Tibial nerve (tissue), 4 donors: ENCODE data around the gene MMRN1.

Source experiments
- CTCF ChIP-seq, 5 experiments: fragments of 200-600 bp in 3 of 5; fragments of 450-650 bp in 2 of 5; sonication (generic) in 3 of 5; IDR thresholded peaks; one replicate each; pipeline ENCODE4 v1.5.1; 2016 to 2019; ENCODE audit warnings: antibody characterized with exemption in 5 of 5, mild to moderate bottlenecking in 3 of 5, moderate library complexity in 2 of 5
- EP300 ChIP-seq, 2 donors: sonication (generic); formaldehyde crosslinking; IDR thresholded peaks; one replicate each; pipeline ENCODE4 v1.6.1; 2017; ENCODE audit warnings: antibody characterized with exemption in 2 of 2, mild to moderate bottlenecking in 1 of 2
- POLR2A ChIP-seq, 2 donors: fragments of 450-650 bp; IDR thresholded peaks; one replicate each; pipeline ENCODE4 v1.6.1; 2017; ENCODE audit warnings: antibody characterized with exemption in 2 of 2, mild to moderate bottlenecking in 2 of 2, moderate library complexity in 2 of 2

DNA sequence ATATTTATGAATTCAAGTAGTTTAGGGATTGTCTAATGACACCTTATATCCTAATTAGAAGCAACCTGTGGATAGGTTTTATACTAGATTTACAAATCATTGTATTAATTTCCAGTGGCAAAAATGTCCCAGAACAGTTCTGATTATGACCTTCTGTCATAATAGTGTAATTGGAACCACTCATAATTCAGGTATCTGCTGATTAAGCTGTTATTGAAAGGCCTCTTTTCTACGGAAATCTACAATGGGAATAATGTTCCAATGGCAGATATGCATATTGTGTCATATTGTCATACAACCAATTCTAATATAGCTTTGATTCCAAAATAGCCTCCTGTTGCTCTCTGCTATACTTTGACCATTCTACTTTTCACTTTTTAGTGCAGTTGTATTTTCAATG, 19.0 kb downstream of the MMRN1 start:
- no peak for TF ChIP-seq CTCF (IDR thresholded peaks at IDR 0.05)
- TF ChIP-seq POLR2A (IDR thresholded peaks at IDR 0.05) = no peak
- no peak for TF ChIP-seq EP300 (IDR thresholded peaks at IDR 0.05)
